GM21786 (cell line): ENCODE results near the gene COLEC12.

Source experiments
- ATAC-seq: cut with Tn5 transposase; IDR thresholded peaks from one replicate; pipeline ENCODE4 v1.9.1; 2021; ENCODE audit not compliant: unreplicated experiment

COLEC12 gene

GRCh38 chr18:363301-364085, 137.0 kb downstream of the COLEC12 start:
- ATAC-seq: no peak

GRCh38 chr18:362311-363290, 137.9 kb downstream of the COLEC12 start:
- no peak for ATAC-seq

- ATAC-seq: no peak
Observed at GRCh38 chr18:361941-362310, 138.6 kb downstream of the COLEC12 start.

- ATAC-seq: no peak
Observed at GRCh38 chr18:361100-361732, 139.3 kb downstream of the COLEC12 start.

GRCh38 chr18:360676-361075, 139.8 kb downstream of the COLEC12 start:
- ATAC-seq: no peak

GRCh38 chr18:356778-357177, 143.7 kb downstream of the COLEC12 start:
- no peak for ATAC-seq

GRCh38 chr18:355678-356077, 144.8 kb downstream of the COLEC12 start:
- no peak for ATAC-seq

GRCh38 chr18:354471-354870, 146.0 kb downstream of the COLEC12 start:
- no peak for ATAC-seq

- no peak for ATAC-seq
Observed at GRCh38 chr18:354003-354402, 146.5 kb downstream of the COLEC12 start.

- ATAC-seq: no peak
Observed at GRCh38 chr18:352438-352837, 148.1 kb downstream of the COLEC12 start.

GRCh38 chr18:350953-351572, 149.4 kb downstream of the COLEC12 start:
- no peak for ATAC-seq

- ATAC-seq: no peak
Observed at GRCh38 chr18:346600-346999, 153.9 kb downstream of the COLEC12 start.

GRCh38 chr18:341102-341501, 159.4 kb downstream of the COLEC12 start:
- ATAC-seq: no peak

GRCh38 chr18:340044-340443, 160.5 kb downstream of the COLEC12 start:
- no peak for ATAC-seq

GRCh38 chr18:339200-339599, 161.3 kb downstream of the COLEC12 start:
- no peak for ATAC-seq

GRCh38 chr18:336713-337112, 163.8 kb downstream of the COLEC12 start:
- ATAC-seq: no peak

GRCh38 chr18:335733-336132, 164.8 kb downstream of the COLEC12 start:
- ATAC-seq: no peak

- ATAC-seq: no peak
Observed at GRCh38 chr18:334575-335132, 165.8 kb downstream of the COLEC12 start.

- no peak for ATAC-seq
Observed at GRCh38 chr18:332721-333510, 167.6 kb downstream of the COLEC12 start.

GRCh38 chr18:332007-332406, 168.5 kb downstream of the COLEC12 start:
- ATAC-seq: no peak
